Fibroblast of skin of right quadriceps (primary cell): ENCODE data around the gene GMDS.

ENCODE experiments used
- DNase-seq: peaks from one replicate; pipeline ENCODE4 v3.0.0-alpha.2; 2013

The GMDS gene

GRCh38 chr6:1878330-1878729 lies 367.1 kb downstream of the GMDS start:
- no peak for DNase-seq

GRCh38 chr6:1873781-1874180 lies 371.6 kb downstream of the GMDS start:
- DNase-seq, result no peak

GRCh38 chr6:1872649-1873131 lies 372.7 kb downstream of the GMDS start:
- DNase-seq, result peak; percentile 75

GRCh38 chr6:1871724-1872315 lies 373.6 kb downstream of the GMDS start:
- no peak for DNase-seq

- DNase-seq, result no peak
Observed at GRCh38 chr6:1870932-1871331, 374.5 kb downstream of the GMDS start.

GRCh38 chr6:1870251-1870650 lies 375.2 kb downstream of the GMDS start:
- DNase-seq, result no peak

GRCh38 chr6:1869769-1870168 lies 375.6 kb downstream of the GMDS start:
- DNase-seq, result no peak

- DNase-seq, result no peak
Observed at GRCh38 chr6:1869308-1869707, 376.1 kb downstream of the GMDS start.

GRCh38 chr6:1868561-1869261 lies 376.7 kb downstream of the GMDS start:
- no peak for DNase-seq

- DNase-seq, result no peak
Observed at GRCh38 chr6:1867197-1867596, 378.2 kb downstream of the GMDS start.

- DNase-seq, result no peak
Observed at GRCh38 chr6:1865585-1865984, 379.8 kb downstream of the GMDS start.

GRCh38 chr6:1864496-1864895 lies 380.9 kb downstream of the GMDS start:
- DNase-seq, result peak; percentile 33

GRCh38 chr6:1862411-1862810 lies 383.0 kb downstream of the GMDS start:
- DNase-seq, result no peak

GRCh38 chr6:1860756-1861348 lies 384.6 kb downstream of the GMDS start:
- DNase-seq, result no peak

GRCh38 chr6:1858859-1859258 lies 386.5 kb downstream of the GMDS start:
- no peak for DNase-seq

GRCh38 chr6:1858196-1858595 lies 387.2 kb downstream of the GMDS start:
- peak; percentile 21 for DNase-seq

GRCh38 chr6:1856381-1856780 lies 389.0 kb downstream of the GMDS start:
- DNase-seq, result peak; percentile 70

- no peak for DNase-seq
Observed at GRCh38 chr6:1855890-1856289, 389.5 kb downstream of the GMDS start.

GRCh38 chr6:1854296-1854695 lies 391.1 kb downstream of the GMDS start:
- no peak for DNase-seq

GRCh38 chr6:1853761-1854160 lies 391.6 kb downstream of the GMDS start:
- DNase-seq, result no peak

GRCh38 chr6:1851681-1852456 lies 393.5 kb downstream of the GMDS start:
- no peak for DNase-seq

GRCh38 chr6:1850840-1851157 lies 394.6 kb downstream of the GMDS start:
- DNase-seq, result peak; percentile 31

- DNase-seq, result no peak
Observed at GRCh38 chr6:1850121-1850839, 395.1 kb downstream of the GMDS start.
